ENCODE measurements around the gene SDSL.

SDSL gene

GRCh38 chr12:113470871-113471618 lies 48.9 kb downstream of the SDSL start:
- DNase-seq, result no peak

GRCh38 chr12:113471619-113472171 lies 49.5 kb downstream of the SDSL start, which contains the start of gene LHX5:
Gene LHX5, minus strand, starts transcription at chr12:113471871. Its CDS starts 373 bp downstream, at chr12:113471498.
- no peak for DNase-seq

GRCh38 chr12:113472191-113473121 lies 50.3 kb downstream of the SDSL start:
- DNase-seq, result no peak

- no peak for DNase-seq
These were observed 51.2 kb downstream of the SDSL start for GRCh38 chr12:113473400-113473799.

- no peak for DNase-seq
These were observed 51.8 kb downstream of the SDSL start for GRCh38 chr12:113473942-113474341.

- DNase-seq, result no peak
These were observed 52.7 kb downstream of the SDSL start for GRCh38 chr12:113474635-113475436.

GRCh38 chr12:113475451-113476175 lies 53.4 kb downstream of the SDSL start:
- no peak for DNase-seq

- no peak for DNase-seq
These were observed 54.2 kb downstream of the SDSL start for GRCh38 chr12:113476176-113476986.

GRCh38 chr12:113477171-113477841 lies 55.1 kb downstream of the SDSL start:
- no peak for DNase-seq

GRCh38 chr12:113477842-113478215 lies 55.6 kb downstream of the SDSL start:
- DNase-seq, result no peak

GRCh38 chr12:113478351-113479011 lies 56.3 kb downstream of the SDSL start:
- no peak for DNase-seq

- no peak for DNase-seq
These were observed 57.0 kb downstream of the SDSL start for GRCh38 chr12:113479216-113479589.

- DNase-seq, result peak; percentile 62
These were observed 57.6 kb downstream of the SDSL start for GRCh38 chr12:113479590-113480335.

- no peak for DNase-seq
These were observed 58.3 kb downstream of the SDSL start for GRCh38 chr12:113480336-113480971.

- no peak for DNase-seq
These were observed 60.2 kb downstream of the SDSL start for GRCh38 chr12:113482334-113482733.

- DNase-seq, result no peak
These were observed 63.1 kb downstream of the SDSL start for GRCh38 chr12:113485330-113485729.

GRCh38 chr12:113486722-113487121 lies 64.5 kb downstream of the SDSL start:
- DNase-seq, result no peak

All from right hindlimb (tissue), 1 donor.